HL-60 (cell line): Measurements from ENCODE around the gene CPLX1.

Source experiments
- DNase-seq, 2 experiments: peaks; one replicate each; pipeline ENCODE4 v3.0.0-alpha.2; 2010 to 2020; ENCODE audit warnings: low read depth in 1 of 2, low spot score in 1 of 2
- H3K27ac ChIP-seq: fragments of 250-450 bp; sonication (Bioruptor Pico); replicated peaks from 2 replicates; pipeline ENCODE4 v1.5.1; 2020; ENCODE audit warnings: mild to moderate bottlenecking, moderate library complexity
- H3K27me3 ChIP-seq: fragments of 250-450 bp; sonication (Bioruptor Pico); 2 replicates; pipeline ENCODE4 v1.5.1; 2021; ENCODE audit warnings: mild to moderate bottlenecking, moderate library complexity; ENCODE audit not compliant: insufficient read depth, poor library complexity, severe bottlenecking
- H3K4me3 ChIP-seq: replicated peaks from 2 replicates; pipeline ENCODE4 v1.5.1; 2011; ENCODE audit warnings: mild to moderate bottlenecking, control low read depth, low read length; ENCODE audit not compliant: insufficient read depth
- GABPA ChIP-seq: IDR thresholded peaks from 2 replicates; pipeline ENCODE4 v1.6.1; 2012; ENCODE audit warnings: low read depth
- POLR2AphosphoS5 ChIP-seq: IDR thresholded peaks from 2 replicates; pipeline ENCODE4 v1.6.1; 2012; ENCODE audit warnings: low read depth
- SPI1 ChIP-seq: IDR thresholded peaks from 2 replicates; pipeline ENCODE4 v1.6.1; 2012; ENCODE audit warnings: low read depth, mild to moderate bottlenecking, borderline replicate concordance
- long read RNA-seq: library from polyadenylated mRNA; unstranded; transcript quantifications from one replicate; pipeline ENCODE4 v2.0.0, GENCODE V29; 2020
- TF ChIP-seq, protein P1 (sequence below): IDR thresholded peaks from one replicate; pipeline ENCODE4 v1.5.1; 2011; ENCODE audit warnings: low read length, control low read depth, inconsistent platforms; ENCODE audit not compliant: insufficient read depth
- TF ChIP-seq, protein P2 (sequence below): IDR thresholded peaks from 2 replicates; pipeline ENCODE4 v1.6.1; 2012; ENCODE audit warnings: low read depth; ENCODE audit not compliant: insufficient replicate concordance

Gene CPLX1
- long read RNA-seq, result 0 reads

DNA sequence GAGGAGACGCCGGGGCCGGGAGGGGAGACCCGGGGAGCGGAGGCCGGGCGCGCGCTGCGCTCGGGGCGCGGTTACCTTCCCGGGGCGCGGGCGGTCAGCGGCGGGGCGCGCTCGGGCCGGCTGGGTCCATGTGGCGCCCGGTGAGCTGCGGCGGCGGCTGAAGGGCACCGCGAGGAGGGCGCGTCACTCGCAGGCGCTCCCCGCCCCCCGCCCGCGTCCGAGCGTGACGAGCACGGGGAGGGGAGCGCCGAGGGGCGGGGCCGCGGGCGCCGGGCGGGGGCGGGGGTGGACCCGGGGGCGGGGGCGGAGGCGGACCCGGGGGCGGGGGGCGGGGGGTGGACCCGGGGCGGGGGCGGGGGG, at the start of gene CPLX1:
CPLX1 (minus strand) TSS at position 159 of the 360 bp plus-strand sequence. CDS start 1,607 bp downstream, outside the sequence.
- TF ChIP-seq, protein P1, sequence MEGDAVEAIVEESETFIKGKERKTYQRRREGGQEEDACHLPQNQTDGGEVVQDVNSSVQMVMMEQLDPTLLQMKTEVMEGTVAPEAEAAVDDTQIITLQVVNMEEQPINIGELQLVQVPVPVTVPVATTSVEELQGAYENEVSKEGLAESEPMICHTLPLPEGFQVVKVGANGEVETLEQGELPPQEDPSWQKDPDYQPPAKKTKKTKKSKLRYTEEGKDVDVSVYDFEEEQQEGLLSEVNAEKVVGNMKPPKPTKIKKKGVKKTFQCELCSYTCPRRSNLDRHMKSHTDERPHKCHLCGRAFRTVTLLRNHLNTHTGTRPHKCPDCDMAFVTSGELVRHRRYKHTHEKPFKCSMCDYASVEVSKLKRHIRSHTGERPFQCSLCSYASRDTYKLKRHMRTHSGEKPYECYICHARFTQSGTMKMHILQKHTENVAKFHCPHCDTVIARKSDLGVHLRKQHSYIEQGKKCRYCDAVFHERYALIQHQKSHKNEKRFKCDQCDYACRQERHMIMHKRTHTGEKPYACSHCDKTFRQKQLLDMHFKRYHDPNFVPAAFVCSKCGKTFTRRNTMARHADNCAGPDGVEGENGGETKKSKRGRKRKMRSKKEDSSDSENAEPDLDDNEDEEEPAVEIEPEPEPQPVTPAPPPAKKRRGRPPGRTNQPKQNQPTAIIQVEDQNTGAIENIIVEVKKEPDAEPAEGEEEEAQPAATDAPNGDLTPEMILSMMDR, result no peak
- TF ChIP-seq POLR2AphosphoS5, result no peak
- no peak for TF ChIP-seq GABPA
- TF ChIP-seq, protein P2, sequence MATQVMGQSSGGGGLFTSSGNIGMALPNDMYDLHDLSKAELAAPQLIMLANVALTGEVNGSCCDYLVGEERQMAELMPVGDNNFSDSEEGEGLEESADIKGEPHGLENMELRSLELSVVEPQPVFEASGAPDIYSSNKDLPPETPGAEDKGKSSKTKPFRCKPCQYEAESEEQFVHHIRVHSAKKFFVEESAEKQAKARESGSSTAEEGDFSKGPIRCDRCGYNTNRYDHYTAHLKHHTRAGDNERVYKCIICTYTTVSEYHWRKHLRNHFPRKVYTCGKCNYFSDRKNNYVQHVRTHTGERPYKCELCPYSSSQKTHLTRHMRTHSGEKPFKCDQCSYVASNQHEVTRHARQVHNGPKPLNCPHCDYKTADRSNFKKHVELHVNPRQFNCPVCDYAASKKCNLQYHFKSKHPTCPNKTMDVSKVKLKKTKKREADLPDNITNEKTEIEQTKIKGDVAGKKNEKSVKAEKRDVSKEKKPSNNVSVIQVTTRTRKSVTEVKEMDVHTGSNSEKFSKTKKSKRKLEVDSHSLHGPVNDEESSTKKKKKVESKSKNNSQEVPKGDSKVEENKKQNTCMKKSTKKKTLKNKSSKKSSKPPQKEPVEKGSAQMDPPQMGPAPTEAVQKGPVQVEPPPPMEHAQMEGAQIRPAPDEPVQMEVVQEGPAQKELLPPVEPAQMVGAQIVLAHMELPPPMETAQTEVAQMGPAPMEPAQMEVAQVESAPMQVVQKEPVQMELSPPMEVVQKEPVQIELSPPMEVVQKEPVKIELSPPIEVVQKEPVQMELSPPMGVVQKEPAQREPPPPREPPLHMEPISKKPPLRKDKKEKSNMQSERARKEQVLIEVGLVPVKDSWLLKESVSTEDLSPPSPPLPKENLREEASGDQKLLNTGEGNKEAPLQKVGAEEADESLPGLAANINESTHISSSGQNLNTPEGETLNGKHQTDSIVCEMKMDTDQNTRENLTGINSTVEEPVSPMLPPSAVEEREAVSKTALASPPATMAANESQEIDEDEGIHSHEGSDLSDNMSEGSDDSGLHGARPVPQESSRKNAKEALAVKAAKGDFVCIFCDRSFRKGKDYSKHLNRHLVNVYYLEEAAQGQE, result no peak
- TF ChIP-seq SPI1, result no peak
- Histone ChIP-seq H3K27me3 (peaks cover 47% of the 10 kb centered on the region), H3K4me3 (no peak within 1 kb of the TSS), H3K27ac (no peak within 1 kb of the TSS)
- no peak for DNase-seq

DNA sequence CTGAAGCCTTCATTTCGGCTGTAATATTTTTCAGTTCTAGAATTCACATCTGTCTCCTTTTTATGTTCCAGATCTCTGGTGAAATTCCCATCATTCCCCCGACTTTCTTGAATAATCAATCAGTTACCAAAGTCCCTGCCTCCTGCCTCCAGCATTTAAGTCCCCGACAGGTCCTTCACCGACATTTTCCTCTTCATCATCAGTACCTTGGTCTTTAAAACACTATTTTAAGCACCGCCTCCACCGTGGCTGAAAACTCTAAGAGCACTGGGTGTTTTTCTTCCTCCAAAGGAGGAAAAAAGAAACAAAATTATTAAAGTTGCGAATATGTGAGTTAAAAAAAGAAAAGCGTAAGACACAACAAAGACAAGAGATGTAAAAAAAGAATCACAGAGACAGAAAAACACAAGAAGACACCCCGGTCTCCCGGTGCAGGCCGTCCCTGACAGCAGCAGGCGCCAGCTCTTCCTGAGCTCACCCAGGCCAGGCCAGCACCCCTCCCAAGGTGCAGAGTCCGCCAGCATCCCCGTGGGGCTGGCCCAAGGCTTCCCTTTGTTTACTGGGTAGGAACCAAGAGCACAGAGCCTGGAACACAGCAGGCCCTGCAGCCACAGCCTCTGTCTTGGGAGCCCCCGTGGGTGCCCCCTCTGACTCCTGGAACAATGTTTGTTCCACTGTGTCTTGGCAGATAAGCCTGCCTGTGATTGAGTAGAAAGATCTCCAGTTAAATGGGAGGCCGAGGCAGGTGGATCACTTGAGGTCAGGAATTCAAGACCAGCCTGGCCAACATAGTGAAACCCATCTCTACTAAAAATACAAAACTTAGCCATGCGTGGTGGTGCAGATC, 49.3 kb upstream of the CPLX1 start:
- no peak overlapping the region for H3K4me3 ChIP-seq
- TF ChIP-seq SPI1 (no peak), GABPA (no peak), POLR2AphosphoS5 (no peak)
- TF ChIP-seq, protein P2, result no peak
- TF ChIP-seq, protein P1, result no peak
- DNase-seq, result no peak
- H3K27ac ChIP-seq, result no peak overlapping the region
- no peaks in the 10 kb centered on the region for H3K27me3 ChIP-seq

DNA sequence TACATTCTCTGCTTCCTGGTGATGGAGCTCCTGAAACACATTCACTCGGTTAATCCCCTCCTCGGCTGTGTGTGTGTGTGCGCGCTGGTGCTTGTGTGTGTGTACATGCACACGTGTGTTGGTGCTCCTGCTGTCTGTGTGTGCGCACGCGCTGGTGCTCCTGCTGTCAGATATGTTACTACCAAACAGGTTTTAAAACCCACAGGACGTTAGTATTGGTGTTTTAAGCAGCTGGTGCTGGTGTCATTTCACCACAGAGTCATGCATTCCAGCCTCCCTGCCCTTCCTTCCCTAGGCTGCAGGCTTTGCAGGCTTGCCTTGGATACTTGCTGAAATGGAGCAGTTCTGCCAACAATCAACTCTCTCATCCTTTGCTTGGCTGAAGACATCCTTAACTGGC, 48.1 kb upstream of the CPLX1 start:
- Histone ChIP-seq H3K27me3 (no peaks in the 10 kb centered on the region), H3K4me3 (no peak overlapping the region), H3K27ac (no peak overlapping the region)
- no peak for DNase-seq
- TF ChIP-seq, protein P1, result no peak
- TF ChIP-seq, protein P2, result no peak
- TF ChIP-seq GABPA (no peak), SPI1 (no peak), POLR2AphosphoS5 (no peak)
